Measurements from ENCODE around the gene EPHB3. TPM values are rescaled to one million over a fixed set of nuclear protein-coding genes. Genes with fewer than 3 reads are reported as not detected.
"Not testable (repeated sequence)": the region's sequence is repeated elsewhere in the genome, so short reads cannot be mapped to it uniquely, and the experiment has no call there.

Gene EPHB3
- total RNA-seq, 1 donor from 2014 or later, result not detected

DNA sequence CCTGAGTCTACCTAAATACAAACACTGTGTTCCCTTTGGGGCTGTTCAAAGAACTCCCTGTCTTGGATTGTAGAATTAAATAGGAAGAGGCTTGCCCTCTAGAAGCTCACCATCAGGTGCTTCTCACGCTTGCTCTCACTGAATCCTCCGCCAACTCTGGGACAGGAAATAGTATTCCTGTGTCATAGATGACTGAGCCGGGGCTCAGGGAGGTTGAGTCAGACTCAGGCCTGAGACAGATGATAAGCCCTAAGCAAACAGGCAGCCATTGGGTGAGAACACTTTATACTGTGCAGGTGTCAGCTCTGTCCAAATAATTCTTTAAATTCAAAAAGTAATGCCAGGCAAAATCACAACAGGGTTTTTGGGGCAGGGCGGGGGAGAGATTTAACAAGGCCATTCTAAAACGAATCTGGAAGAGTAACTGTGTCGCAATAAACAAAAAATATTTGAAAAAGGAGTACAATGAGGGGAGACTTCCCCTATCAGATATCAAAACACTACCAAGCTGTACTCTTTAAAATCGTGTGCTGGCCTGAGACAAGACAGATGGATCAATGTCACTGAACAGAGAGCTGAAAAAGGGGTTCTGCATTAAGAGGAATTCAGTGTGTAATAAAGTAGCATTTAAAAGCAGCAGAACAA lies 59.0 kb downstream of the EPHB3 start:
- no peaks in the 10 kb centered on the region for H3K36me3 Mint-ChIP-seq (ENCODE audit: low read depth)
- H3K27me3 Mint-ChIP-seq (ENCODE audit: low read depth), result peaks cover 36% of the 10 kb centered on the region
- no peak for DNase-seq (ENCODE audit: low spot score)
- H3K4me1 Mint-ChIP-seq (ENCODE audit: low read depth), result peaks cover 2% of the 10 kb centered on the region
- H3K27ac Mint-ChIP-seq, result no peak overlapping the region
- no peak overlapping the region for H3K4me3 Mint-ChIP-seq (ENCODE audit: low read depth)
- intact Hi-C loops (cut with micrococcal nuclease), result no loop called here
- H3K9me3 Mint-ChIP-seq, result no peaks in the 10 kb centered on the region

GRCh38 chr3:184622156-184622555 lies 60.6 kb downstream of the EPHB3 start:
- DNase-seq (ENCODE audit: low spot score); H3K4me1 Mint-ChIP-seq (ENCODE audit: low read depth): not testable (repeated sequence)

DNA sequence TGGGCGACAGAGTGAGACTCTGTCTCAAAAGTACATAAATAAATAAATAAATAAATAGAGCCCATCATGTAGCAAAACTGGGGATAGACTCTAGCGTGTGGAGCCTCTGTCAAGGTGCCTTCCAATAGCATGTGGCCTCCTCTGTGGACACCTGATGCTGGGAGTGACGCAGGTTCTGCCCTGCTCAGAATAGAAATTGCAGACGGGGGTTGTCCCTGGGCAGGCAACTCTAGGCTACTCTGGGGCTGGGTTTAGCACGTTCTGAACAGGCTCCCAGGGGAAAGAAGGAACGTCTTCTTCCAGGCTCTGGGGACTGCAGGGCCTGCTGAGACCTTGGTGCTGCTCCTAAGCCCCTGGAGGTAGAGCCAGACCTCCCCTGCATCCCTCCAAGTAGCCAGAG lies 65.3 kb downstream of the EPHB3 start:
- no peak for DNase-seq (ENCODE audit: low spot score)
- H3K4me3 Mint-ChIP-seq (ENCODE audit: low read depth), result no peak overlapping the region
- H3K27ac Mint-ChIP-seq, result no peak overlapping the region
- no peaks in the 10 kb centered on the region for H3K4me1 Mint-ChIP-seq (ENCODE audit: low read depth)
- H3K9me3 Mint-ChIP-seq, result no peaks in the 10 kb centered on the region
- H3K36me3 Mint-ChIP-seq (ENCODE audit: low read depth), result no peaks in the 10 kb centered on the region
- H3K27me3 Mint-ChIP-seq (ENCODE audit: low read depth), result peaks cover 18% of the 10 kb centered on the region
- intact Hi-C loops (cut with micrococcal nuclease), result no loop called here

More at GRCh38 chr3:184622156-184622555, 60.6 kb downstream of the EPHB3 start:
- H3K4me3 Mint-ChIP-seq (ENCODE audit: low read depth); intact Hi-C loops (cut with micrococcal nuclease); H3K9me3 Mint-ChIP-seq; H3K27ac Mint-ChIP-seq; H3K36me3 Mint-ChIP-seq (ENCODE audit: low read depth): not testable (repeated sequence)
- peaks cover 32% of the 10 kb centered on the region for H3K27me3 Mint-ChIP-seq (ENCODE audit: low read depth)

GRCh38 chr3:184629555-184630160 lies 68.1 kb downstream of the EPHB3 start:
- Mint-ChIP-seq H3K4me1 (ENCODE audit: low read depth) (no peaks in the 10 kb centered on the region), H3K27me3 (ENCODE audit: low read depth) (peaks cover 20% of the 10 kb centered on the region), H3K36me3 (ENCODE audit: low read depth) (no peaks in the 10 kb centered on the region), H3K27ac (no peak overlapping the region), H3K9me3 (no peaks in the 10 kb centered on the region), H3K4me3 (ENCODE audit: low read depth) (no peak overlapping the region)
- intact Hi-C loops (cut with micrococcal nuclease), result no loop called here
- DNase-seq (ENCODE audit: low spot score), result no peak

DNA sequence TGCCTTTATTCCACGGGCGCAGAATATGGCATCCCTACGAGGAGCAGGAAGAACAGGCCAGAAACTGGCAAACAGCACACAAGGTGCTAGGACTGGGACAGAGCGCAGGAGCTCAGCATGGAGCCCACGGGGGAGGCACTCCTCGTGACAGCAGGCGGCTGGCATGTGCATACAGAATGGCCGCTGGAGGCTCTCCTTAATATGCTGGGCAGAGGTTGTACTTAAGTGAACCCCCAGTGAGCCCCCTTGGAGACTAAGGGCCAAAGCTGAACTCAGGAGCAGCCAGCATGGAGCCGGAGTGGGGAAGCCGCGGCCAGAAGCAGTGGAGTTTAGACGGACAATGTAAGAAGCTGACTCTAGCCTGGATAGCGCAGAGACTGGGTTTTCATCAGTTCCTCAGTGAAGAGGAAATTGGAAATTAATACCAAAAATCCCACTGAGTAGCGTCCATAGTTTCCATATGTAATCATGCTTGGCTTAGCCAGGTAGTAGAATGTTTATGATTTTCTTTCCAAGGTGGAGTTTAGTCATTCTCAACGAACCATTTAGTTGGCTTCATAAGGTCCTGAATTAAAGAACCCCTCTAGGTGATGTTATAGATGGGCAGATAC lies 69.4 kb downstream of the EPHB3 start:
- no peaks in the 10 kb centered on the region for H3K9me3 Mint-ChIP-seq
- H3K27ac Mint-ChIP-seq, result no peak overlapping the region
- intact Hi-C loops (cut with micrococcal nuclease), result no loop called here
- no peak overlapping the region for H3K4me3 Mint-ChIP-seq (ENCODE audit: low read depth)
- peaks cover 4% of the 10 kb centered on the region for H3K4me1 Mint-ChIP-seq (ENCODE audit: low read depth)
- no peak for DNase-seq (ENCODE audit: low spot score)
- peaks cover 17% of the 10 kb centered on the region for H3K27me3 Mint-ChIP-seq (ENCODE audit: low read depth)
- no peaks in the 10 kb centered on the region for H3K36me3 Mint-ChIP-seq (ENCODE audit: low read depth)

DNA sequence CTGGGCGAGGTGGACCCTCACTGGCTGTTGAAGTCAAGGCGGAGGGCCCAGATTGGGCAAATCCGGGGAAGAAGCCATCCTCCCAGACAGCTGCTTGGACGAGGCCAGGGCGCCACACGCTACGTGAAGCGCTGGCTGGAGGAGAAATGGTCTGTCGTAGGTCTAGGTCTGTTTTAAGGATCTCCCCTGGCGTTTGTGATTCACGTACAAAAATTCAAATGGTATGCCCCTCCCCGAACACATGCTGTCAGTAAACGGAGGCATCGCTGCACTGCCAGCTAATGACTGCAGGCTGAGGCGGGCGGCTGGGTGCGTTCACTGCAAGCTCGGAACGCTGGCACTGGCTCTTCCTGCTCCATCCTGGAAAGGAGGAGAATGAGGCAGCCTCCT lies 69.9 kb downstream of the EPHB3 start:
- intact Hi-C loops (cut with micrococcal nuclease), result no loop called here
- no peak for DNase-seq (ENCODE audit: low spot score)
- Mint-ChIP-seq H3K27ac (no peak overlapping the region), H3K36me3 (ENCODE audit: low read depth) (no peaks in the 10 kb centered on the region), H3K27me3 (ENCODE audit: low read depth) (peaks cover 17% of the 10 kb centered on the region), H3K9me3 (no peaks in the 10 kb centered on the region), H3K4me1 (ENCODE audit: low read depth) (peaks cover 4% of the 10 kb centered on the region), H3K4me3 (ENCODE audit: low read depth) (no peak overlapping the region)

Other genes with a start within 250 kb of the EPHB3 start
- gene EIF4G1, start 247.2 kb upstream of the EPHB3 start, total RNA-seq, result 624 and 628 TPM in 2 replicates
- gene FAM131A, start 224.2 kb upstream of the EPHB3 start, total RNA-seq, result 12.6 and 13.9 TPM in 2 replicates
- 6.9 and 9.6 TPM in 2 replicates for gene CLCN2, start 200.2 kb upstream of the EPHB3 start, total RNA-seq
- 150 and 155 TPM in 2 replicates for gene POLR2H, start 200.1 kb upstream of the EPHB3 start, total RNA-seq
- not detected in 2 replicates for gene THPO, start 183.6 kb upstream of the EPHB3 start, total RNA-seq
- gene CHRD, start 181.7 kb upstream of the EPHB3 start, total RNA-seq, result 0.07 TPM in 1 of 2 replicates, not detected in the other
- 15.9 and 16.0 TPM in 2 replicates for gene MAGEF1, start 150.3 kb downstream of the EPHB3 start, total RNA-seq